NB4 (cell line): ENCODE measurements around the gene CA10.

Source experiments
- CTCF ChIP-seq: IDR thresholded peaks from one replicate; pipeline ENCODE4 v1.5.1; 2012; ENCODE audit warnings: low read depth, low read length
- MAX ChIP-seq: IDR thresholded peaks from 2 replicates; pipeline ENCODE4 v1.6.1; 2011; ENCODE audit warnings: low read depth, low read length
- MYC ChIP-seq: IDR thresholded peaks from 2 replicates; pipeline ENCODE4 v1.6.1; 2011; ENCODE audit warnings: low read depth, low read length
- POLR2A ChIP-seq: IDR thresholded peaks from 2 replicates; pipeline ENCODE4 v1.6.1; 2011; ENCODE audit warnings: mild to moderate bottlenecking; ENCODE audit not compliant: insufficient read length; ENCODE audit errors: extremely low read depth

GRCh38 chr17:51947160-51947735 lies 211.3 kb downstream of the CA10 start:
- TF ChIP-seq CTCF, result no peak
- no peak for TF ChIP-seq MYC
- TF ChIP-seq MAX, result no peak
- TF ChIP-seq POLR2A, result no peak
